H4 (cell line): Measurements from ENCODE around the gene PEF1. TPM values are rescaled to one million over a fixed set of nuclear protein-coding genes. Genes with fewer than 3 reads are reported as not detected.

ENCODE experiments used
- DNase-seq: peaks from one replicate; pipeline ENCODE4 v3.0.0-alpha.2; 2015; ENCODE audit warnings: low spot score
- total RNA-seq: library from RNA; depleted of rRNA; stranded (reverse); fragments of >200 nt; shearing (Covaris generic); gene quantifications from 2 replicates; pipeline ENCODE4 v1.2.3, GENCODE V29; 2014; rRNA removed

Gene PEF1, protein sequence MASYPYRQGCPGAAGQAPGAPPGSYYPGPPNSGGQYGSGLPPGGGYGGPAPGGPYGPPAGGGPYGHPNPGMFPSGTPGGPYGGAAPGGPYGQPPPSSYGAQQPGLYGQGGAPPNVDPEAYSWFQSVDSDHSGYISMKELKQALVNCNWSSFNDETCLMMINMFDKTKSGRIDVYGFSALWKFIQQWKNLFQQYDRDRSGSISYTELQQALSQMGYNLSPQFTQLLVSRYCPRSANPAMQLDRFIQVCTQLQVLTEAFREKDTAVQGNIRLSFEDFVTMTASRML
- 94.3 and 94.6 TPM in 2 replicates for total RNA-seq

DNA sequence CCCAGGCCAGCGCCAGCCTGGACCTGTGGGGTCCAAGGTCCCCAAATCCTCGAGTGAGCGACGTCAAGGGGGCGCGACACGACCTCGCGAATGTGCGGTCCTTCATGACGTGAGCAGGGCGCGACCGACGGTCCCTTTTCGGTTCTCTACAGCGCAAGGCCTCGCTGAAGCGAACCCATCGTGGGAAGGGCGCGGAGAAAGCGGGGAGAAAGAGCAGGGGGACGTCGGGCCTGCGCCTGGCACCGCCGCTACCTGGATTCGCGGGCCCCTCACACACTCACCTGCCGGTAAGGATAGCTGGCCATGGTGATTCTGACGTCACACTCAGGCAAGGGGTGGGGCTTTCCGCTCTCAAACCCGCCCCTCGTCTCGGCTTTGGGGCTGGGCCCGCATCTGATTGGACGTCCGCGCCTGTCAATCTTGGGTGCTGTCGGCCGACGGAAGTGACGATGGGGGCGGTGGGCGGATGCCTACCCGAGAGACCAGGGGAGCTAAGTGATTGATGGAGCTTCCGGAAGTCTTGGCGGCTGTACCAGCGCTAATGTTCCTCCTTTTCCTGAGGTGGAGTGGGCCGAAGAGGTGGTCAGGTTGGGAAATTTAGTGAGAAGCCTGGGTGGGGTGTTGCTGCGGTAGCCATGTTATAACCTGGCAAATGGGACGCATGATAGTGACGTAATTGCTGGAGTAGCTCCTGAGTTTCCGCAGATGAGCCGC lies at the start of gene PEF1:
Gene PEF1, minus strand, starts transcription at position 317 of the 714 bp plus-strand sequence. Its CDS starts 12 bp downstream, at position 305.
- DNase-seq: peak; percentile 97

- no peak for DNase-seq
Measured at GRCh38 chr1:31693231-31693630, 48.6 kb upstream of the PEF1 start.

DNA sequence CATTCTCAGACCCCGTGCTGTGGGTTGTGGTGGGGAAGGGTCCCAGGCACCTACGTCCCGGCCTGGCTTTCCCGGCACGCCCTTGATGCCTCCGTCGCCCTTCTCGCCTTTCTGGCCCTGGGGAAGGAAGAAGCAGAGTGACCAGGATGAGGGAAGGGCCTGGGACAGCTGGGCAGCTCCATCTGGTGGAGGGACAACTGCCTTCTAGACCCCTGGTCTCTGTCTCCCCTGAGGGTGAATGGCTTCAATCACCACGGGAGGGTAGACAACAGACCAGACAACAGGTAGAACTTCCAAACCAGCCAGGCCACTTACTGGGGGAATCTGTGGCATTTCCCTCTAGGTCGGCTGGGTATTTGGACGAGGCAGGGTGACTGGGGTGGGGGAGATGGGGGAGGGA lies 47.3 kb upstream of the PEF1 start:
- no peak for DNase-seq

- DNase-seq: no peak
Measured at GRCh38 chr1:31691446-31691845, 46.8 kb upstream of the PEF1 start.

GRCh38 chr1:31690921-31691320 lies 46.2 kb upstream of the PEF1 start:
- no peak for DNase-seq

DNA sequence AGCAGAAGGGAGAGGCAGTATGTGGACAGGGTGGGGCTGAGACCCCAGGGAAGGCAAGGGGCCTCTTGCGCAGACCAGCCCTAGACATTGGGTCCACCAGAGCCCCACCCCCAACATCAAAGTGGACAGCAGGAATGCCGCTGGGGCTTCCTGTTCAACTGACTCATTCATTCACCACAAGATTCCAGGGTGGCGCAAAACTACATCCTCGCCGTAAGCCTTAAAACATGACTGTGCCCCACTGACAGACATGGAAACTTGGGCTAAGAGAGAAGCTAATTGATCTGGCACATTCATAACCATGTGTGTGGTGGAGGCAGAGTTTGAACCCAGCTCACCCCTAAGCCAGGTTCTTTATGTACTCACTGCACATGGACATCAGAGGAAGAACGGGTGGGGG lies 45.2 kb upstream of the PEF1 start:
- DNase-seq: peak; percentile 92

DNA sequence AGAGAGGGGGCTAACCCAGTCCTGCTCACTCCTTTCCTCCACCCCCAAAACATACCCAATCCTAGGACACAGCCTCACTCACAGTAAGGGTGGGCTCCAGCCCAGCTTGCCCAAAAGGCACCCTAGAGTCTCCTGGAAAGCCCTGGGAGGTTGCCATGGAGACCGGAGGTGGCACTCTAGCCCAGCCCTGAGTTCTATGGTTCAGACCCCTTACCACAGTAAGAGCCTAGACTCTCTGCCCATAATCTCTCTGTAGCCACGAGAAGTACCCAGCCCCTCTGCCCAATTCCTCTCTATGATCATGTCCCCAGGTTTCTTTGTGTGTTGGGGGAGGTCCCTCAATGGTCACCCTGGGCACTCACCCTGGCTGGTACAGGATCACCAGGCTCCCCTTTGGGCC lies 44.7 kb upstream of the PEF1 start:
- no peak for DNase-seq

GRCh38 chr1:31688233-31688918 lies 43.7 kb upstream of the PEF1 start:
- DNase-seq: no peak

DNA sequence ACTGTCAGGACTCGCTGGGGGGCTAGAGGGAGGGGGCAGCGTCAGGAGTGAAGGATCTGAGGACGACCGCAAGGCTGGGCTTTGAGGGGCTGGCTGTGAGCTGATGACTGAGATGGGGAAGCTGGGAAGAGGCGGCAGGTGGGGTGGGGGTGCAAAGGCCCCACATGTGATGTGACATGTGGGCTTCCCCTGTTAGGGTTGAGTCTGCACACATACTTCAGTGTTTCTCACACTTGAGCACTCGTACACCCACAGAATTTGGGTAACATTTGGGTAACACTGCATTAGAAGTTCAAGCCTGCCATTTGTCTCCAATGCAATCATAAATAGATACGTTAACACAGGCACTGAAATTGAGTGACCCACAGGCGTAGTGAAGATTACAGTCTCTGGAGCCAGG lies 42.9 kb upstream of the PEF1 start:
- no peak for DNase-seq

- DNase-seq: no peak
Measured at GRCh38 chr1:31685795-31686194, 41.1 kb upstream of the PEF1 start.

DNA sequence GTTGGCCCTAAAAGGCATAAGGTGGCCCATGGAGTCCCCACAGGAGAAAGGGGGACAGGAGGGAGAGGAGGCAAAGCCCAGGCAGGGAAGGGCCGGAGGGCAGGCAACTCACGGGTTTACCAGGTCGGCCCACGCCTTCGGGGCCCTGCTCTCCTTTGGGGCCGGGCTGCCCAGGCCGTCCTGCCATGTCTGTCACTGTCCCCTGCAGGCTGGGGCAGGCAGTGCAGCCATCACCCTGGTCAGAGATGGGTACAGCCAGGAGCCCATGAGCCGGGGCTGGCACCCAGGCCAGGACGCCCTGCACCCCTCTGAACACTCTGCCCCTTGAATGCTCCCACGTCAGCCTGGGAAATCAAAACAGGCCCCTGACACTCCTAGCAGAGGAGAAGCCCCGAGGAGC lies 39.3 kb upstream of the PEF1 start:
- DNase-seq: no peak

DNA sequence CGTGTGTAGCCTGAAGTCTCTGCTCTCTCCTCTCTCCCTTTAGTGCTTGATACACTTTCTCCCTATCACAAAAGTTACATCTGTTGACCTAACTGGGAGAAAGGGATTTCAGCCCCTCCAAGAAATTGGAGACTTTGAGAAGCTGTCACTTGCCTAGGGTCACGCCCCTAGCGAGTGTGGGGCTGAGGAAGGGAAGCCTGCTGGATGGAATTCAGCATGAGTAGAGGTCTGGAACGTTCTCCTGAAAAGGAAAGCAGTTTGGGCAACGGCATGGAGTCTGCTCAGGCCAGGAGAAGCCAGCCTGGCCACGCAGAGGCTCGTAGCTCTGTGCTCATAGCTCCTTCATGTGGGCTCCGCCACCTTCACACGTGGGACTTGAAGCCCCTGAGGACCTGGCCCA lies 36.7 kb upstream of the PEF1 start:
- no peak for DNase-seq

DNA sequence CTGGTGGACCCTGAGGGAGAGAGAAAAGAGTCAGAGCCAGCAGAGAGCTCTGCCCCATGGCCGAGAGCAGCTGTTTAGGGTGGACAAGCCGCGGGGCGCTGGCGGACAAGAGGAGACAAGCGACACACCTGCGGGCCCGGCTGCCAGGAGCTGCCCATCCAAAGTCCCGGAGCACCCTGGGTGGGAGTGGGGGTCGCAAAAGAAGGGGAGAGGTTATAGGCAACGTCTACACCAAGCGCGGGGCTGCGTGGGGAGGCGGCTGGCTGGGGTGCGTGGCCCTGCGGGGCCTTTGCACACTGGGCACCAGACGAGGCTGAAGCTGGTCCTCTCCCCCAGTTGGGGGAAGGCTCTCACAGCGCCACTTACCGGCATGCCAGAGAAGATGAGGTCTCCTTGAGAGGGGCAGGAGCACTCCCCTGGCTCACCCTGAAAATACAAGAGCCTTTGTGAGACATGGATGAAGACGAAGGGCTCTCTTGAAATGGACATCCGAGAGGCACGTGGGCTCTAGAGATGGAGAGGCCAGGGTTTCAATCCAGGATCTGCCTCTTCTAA lies 35.1 kb upstream of the PEF1 start:
- DNase-seq: no peak

DNA sequence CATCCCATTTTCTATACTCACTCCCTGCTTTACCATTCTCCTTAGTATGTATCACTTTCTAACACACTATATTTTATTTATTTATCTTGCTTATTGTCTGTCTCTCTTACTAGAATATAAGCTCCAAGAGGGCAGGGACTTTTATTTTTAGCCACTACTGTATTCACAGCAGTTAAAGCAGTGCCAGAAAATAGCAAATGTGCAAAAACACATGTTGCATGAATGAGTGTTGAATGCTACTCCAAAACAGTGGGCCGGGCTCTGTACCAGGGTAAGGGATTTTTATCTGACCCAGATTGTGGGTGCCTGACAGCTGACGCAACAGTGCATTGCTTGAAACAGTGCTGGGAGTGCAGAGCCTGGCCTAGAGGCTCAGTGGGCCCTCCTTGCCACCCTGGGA lies 34.4 kb upstream of the PEF1 start:
- no peak for DNase-seq

DNA sequence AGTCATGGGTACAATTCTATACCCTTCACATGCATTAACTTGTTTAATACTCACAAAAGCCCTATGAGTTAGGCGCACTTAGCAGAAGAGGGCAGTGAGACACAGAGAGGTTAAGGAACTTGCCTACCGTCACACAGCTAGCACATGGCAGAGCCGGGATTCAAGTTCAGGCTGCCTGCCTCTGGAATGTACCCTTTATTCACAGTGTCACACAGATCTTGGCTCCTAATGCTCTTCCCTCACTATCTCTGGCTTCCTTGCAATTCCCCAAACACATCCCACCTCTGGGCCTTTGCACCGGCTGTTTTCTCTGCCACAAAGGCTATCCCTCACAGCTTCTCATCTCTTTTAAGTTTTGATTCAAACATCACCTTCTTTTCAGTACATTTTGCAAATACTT lies 34.0 kb upstream of the PEF1 start:
- no peak for DNase-seq

DNA sequence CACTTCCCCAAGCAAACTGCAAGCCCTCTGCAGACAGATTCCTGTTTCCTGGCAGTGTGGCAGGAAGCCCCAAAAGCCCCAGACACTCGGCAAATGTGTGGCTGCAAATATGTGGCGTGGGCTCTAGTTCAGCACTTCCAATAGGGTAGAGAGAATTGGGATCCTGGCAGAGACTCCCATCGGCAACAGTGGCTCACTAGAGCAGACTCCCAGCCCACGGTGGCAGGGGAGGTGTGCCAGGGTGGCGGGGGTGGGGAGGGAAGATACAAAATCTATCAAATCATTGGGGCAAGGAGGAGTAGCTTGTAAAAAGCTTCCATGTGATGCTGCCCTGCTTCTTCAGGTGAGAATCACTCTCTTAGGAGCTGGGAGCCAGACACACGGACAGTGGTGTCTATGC lies 33.3 kb upstream of the PEF1 start:
- DNase-seq: no peak

DNA sequence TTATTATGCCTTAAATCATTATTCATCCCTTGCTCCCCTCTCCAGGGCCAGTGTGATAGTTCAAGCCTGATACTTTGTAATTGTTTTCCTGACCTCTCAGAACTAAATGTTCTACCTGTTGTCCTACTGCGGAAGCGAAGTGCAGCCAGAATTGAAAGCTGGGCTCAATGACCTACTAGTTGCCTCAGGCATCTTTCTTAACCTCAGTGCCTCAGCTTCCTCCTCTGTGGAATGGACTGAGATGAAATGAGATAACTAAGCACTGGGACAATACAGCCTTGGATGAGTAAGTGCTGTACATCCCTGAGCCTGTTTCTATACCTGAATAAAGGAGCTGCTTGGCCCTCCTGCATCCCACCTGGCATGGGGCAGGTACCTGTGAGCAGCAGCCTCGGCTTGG lies 32.7 kb upstream of the PEF1 start:
- DNase-seq: no peak

DNA sequence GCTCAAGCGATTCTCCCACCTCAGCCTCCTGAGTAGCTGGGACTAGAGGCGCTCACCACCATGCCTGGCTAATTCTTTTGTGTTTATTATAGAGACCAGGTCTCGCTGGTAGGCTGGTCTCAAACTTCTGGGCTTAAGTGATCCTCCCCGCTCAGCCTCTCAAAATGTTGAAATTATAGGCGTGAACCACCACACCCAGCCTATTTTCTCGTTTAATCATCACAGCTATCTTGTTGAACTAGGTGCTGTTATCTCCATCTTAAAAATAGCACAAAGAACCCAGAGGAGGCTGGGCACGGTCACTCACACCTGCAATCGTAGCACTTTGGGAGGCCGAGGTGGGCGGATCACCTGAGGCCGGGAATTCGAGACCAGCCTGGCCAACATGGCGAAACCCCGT lies 31.1 kb upstream of the PEF1 start:
- no peak for DNase-seq

DNA sequence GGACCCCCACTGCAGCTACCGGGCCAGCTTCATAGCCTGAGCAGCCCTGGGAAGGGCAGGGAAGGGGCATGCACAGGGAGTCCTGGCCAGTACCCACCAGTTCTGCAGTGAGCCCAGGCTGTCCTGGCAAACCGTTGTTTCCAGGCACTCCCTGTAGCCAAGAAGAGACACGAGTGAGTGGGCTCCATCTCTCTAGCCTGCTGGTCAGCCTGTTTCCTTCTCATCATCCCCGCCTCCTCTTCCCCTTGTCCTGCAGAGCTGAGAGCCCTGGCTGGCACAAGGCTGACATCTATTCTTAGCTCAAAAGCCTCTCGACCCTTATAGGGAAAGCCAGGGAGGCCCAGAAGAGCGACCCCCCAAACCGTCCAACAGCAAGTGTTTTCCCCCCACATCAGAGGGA lies 30.5 kb upstream of the PEF1 start:
- DNase-seq: no peak

DNA sequence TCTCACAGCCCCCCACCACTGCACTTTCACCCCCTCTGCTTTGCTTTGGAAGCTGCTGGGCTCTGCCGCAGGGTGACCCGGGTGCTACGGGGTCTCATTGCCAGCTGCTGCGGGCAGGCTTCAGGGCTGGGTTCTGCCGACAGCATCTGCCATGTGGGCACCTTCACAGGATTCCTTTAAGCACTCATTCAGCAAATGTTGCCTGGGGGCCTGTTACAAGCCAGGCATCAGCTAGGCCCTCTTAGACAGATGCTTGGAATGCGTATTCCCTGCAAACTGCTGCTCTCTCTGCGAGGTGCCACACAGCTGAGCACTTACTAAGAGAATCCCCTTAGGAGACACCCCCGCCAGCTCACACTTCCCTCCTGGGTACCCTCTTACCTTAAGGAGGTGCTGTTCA lies 29.9 kb upstream of the PEF1 start:
- no peak for DNase-seq

GRCh38 chr1:31673433-31673832 lies 28.8 kb upstream of the PEF1 start:
- DNase-seq: no peak

DNA sequence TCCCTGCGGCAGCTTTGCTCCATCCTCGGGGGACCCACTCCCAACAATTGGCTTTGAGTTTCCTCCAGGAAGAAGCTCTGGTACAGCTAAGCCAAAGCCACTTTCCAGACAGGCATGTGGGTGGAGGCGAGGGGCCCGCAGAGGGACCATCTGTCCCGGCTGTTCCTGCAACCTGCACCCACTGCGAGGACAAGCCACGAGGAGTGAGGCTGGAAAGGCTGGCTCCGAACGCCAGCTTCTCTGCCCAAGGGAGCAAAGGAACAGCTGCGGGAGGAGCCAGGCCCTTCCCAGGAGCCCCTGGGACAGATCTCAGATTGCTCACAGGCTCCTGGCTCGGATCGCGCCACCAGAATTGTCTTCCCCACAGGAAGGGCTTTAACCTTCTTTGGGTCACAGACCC lies 28.3 kb upstream of the PEF1 start:
- DNase-seq: no peak
